Stromal cell of bone marrow (primary cell): ENCODE measurements around the gene KRT6A.
"Not testable (repeated sequence)": the region's sequence is repeated elsewhere in the genome, so short reads cannot be mapped to it uniquely, and the experiment has no call there.

Experiments
- DNase-seq: peaks from one replicate; pipeline ENCODE4 v3.0.0-alpha.2; 2012; ENCODE audit warnings: low read depth

The KRT6A gene

DNA sequence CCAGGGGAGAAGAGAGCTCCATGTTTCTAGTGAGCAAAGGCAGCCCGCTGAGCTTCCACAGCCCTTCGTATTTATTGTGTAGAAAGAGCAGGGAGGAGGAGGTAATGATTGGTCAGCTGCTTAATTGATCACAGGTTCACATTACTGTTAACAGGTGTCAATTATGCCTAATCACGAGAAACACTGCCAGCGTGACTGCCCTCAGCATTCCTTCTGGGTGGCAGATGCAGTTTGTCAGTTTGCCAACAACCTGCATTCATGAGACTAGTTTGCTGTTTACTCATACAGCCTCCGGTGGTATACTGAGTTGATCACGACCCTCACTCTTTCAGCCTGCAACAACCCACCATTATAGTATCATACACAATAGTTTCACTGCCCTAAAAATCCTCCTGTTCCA, 7.5 kb upstream of the KRT6A start:
- not testable (repeated sequence) for DNase-seq

DNA sequence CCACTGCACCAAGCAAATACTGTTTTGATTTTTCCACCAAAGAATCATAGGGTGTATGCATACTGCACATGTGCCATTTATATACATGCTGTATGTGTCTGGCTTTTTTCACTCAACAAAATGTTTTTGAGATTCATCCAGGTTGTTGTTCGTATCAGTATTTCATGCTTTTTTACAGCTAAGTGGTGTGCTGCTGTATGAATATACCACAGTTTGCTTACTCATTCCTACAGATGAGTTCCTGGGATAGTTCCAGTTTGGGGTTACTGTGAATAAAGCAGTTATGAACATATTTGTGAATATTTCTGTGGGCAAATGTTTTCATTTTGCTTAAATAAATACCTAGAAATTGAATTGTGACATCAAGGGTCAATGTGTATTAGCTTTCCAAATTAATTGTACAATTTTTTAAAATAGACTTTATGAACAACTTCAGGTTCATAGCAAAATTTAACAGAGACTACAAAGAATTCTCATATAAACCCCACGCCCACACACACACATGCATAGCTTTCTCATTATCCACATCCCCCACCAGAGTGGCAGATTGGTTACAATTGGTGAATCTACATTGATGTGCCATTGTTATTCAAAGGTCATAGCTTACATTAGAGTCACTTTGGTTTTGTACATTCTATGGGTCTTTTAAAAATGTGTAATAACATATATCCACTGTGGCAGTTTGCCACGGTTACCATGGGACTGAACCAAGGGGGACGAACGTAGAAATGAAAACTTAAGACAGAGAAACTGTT, 6.9 kb upstream of the KRT6A start:
- no peak for DNase-seq

DNA sequence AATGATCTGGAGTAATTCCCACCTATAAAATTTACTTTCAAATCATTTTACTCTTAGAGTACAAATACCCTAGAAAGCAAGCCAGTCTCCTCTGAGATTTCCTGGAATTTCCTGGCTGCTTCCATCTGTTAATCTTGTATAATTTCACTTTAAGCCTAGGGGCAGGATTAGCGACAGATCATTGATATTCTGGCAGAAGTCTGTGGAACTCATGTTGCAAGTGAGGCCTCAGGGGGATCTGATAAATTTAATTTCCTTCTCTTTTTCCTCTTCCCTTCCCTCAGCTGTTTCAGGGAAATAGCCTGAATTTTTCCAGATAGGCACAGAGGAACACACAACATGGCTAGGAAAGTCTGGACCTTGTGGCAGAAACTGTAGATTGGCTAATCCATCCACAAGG, 5.9 kb upstream of the KRT6A start:
- DNase-seq, result no peak

DNA sequence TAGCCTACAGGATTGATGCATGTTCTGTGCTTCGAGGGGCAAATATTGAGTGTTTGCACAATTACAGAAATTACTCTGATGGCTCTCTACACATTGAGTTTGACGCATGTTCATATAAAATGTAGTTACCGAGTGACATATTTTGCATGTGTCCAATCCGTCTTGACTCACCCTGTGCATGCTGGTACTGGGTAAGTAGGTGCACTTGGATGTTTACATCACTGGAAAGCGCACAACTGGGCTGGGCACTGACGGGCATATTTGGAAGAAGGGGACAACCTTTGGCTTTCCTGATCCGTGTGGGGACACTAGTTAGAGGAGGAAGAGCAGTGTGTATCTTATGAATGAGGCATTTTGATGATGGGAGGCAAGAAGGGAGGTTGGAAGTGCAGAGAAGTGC, 4.9 kb upstream of the KRT6A start:
- DNase-seq, result no peak

DNA sequence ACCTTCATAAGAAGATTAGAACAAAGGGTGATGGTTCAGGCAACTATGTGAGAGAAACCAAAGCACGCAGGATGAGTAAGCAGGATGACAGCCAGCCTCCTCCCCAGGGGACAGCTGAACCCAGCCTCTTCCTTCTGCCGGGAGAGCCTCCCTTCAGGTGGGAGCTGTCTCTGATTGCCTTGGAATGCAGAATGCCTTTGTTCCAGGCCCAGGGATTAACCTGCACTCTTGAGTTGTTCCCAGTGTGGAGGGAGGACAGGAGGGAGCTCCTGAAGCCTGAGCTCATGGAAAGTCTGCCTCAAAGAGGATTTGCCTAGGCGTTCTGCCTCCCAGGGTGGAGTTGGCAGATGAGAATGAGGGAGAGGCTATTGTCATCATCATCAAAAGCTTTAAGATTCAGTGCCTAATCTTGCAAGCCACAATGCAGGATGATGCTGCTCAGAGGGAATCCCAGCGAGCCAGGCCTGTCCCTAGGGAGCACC, 3.6 kb upstream of the KRT6A start:
- peak; percentile 55 for DNase-seq

DNA sequence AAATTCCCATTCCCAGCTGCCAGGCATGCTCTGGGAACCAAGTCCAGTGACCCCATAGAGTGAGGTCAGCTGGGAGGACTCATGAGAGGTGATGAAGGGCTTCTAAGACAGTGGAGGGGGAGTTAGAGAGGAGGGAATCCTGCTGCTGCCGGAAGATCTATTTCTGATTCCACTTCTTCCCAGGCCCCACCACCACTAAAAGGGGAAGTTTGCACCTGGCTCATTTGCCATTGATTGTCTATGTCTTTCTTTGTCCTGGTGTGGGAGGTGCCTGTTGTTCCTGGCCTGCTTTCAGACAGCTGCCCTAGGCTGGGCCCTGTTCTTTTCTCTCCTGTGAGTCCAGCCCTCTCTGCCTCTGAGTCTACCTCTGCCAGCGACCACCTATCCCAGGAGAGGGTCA, 3.0 kb upstream of the KRT6A start:
- no peak for DNase-seq

DNA sequence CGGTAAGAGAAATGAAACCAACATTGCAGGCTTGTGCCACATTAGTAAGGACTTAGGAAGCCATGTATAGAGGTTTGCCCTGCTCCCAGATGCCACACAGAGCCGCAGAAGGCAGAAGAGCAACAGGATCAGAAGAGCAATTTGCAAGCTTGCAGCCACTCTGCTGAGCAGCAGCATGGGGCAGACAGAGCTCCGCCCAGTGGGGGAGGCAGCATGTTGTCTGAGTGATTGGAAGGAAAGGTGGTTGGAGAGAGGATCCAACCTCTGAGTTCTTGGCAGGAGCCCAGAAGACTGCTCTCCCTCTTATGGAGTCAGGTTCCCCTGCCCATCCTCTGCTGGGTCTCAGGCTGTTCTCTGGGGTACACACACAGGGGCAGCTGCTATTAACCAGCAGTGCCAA, 2.3 kb upstream of the KRT6A start:
- DNase-seq, result no peak

DNA sequence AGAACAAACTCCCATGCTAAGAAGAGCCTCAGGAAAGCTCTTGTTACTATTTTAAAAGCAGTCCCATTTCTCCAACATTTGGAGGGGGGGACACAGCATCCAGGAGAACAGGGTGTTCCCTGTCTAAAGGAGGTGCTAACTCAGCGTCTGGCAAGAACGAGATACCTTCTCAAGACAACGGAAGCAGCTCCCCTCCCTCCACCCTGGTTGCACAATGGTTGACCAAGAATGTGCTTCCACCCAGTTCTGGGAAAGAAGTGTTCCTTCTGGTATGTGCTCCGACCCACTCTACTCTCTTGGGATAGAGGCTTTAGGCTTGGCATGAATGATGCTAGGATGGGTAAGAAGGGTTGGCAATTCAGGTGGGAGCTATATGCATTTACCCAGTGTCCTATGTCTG, 1.5 kb upstream of the KRT6A start:
- no peak for DNase-seq

DNA sequence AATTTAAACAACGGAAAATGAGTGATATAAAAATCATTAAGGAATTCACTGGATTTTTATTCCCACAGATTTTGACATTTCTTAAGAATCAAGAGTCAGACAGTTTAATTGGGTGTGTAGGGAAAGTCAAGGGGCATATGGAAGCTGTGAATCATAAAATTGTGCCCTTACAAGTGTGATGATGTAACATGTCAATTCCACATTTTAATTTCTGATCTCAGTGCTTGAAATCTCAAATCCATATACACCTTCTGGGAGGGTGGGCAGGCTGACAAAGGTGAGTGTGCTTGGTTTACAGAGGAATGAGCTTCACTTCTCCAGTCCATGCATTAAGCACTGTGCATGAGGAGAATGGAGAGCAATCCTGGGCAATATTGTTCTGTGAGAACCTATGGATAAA, 1.0 kb upstream of the KRT6A start:
- no peak for DNase-seq

DNA sequence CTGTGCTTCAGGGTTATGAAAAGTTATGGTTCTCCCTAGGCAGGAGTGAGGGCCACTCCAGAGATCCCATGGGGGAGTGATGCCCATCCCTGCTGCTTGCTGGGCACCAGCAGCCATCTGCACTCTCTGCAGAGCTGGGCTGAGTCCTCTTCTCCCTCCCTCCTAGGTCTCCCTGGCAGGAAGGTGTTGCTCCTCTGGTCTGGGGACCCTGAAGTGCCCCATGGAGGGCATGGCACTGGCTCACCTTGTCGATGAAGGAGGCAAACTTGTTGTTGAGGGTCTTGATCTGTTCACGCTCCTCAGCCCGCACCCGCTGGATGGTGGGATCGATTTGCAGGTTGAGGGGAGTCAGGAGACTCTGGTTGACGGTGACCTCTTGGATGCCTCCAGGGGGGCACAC, 652 bp downstream of the KRT6A start:
- DNase-seq, result not testable (repeated sequence)

DNA sequence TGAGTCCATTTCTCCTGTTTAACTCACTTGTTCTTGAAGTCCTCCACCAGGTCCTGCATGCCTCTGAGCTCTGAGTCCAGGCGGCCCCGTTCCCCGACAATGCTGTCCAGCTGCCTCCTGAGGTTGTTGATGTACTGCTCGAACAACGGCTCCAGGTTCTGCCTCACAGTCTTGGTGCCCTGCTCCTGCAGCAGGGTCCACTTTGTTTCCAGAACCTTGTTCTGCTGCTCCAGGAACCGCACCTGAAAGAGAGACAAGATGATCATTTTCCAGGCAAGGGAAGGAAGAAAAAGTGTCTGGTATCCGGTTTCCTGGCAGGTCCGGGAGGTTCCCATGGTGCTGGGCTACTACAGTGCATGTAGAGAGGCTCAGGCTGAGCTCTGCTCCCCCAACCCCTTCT, 1.6 kb downstream of the KRT6A start:
- not testable (repeated sequence) for DNase-seq

DNA sequence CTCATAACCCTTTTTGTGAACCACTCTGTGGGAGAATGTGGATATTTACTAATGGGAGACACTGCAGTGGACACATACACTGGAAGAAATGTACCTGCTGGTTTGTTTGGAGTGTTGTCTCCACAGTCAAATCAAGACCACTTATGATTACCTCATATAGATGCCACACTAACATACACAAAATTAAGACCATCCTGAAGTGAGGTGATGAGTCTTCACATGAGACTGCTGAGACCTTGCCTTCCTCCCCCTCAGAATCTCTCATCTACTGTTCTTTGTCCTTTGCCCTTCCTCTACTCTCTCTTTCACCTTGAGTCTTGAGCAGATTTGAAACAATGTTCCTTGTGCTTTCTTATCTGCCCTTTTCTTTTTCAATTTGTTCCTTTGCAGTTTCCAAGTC, 4.3 kb downstream of the KRT6A start:
- no peak for DNase-seq

DNA sequence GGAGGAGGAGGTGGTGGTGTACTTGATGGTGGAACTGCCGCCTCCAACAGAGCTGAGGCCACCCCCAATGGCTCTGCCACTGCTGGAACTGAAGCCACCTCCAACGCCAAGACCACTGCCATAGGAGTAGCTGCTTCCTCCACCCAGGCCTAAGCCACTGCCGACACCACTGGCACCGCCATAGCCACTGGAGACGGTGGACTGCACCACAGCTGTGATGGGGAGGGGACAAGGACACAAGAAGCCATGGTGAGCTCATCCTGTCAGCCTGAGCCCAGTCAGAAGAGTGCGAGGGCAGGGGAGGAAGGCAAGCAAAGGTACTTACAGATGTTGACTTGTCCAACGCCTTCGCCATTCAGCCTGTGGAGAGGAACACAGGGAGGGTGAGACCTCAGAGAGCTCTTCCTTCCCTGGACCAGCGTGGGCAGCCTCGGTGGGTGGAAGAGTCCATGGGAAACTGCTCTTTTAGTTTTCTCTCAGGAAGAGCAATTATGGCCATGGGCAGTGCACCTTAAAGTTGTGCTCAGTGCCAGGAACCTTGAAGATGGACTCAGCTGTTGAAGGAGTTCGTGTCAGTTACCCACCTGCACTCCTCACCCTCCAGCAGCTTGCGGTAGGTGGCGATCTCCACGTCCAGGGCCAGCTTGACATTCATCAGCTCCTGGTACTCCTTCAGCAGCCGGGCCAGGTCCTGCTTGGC, 5.2 kb downstream of the KRT6A start:
- not testable (repeated sequence) for DNase-seq

DNA sequence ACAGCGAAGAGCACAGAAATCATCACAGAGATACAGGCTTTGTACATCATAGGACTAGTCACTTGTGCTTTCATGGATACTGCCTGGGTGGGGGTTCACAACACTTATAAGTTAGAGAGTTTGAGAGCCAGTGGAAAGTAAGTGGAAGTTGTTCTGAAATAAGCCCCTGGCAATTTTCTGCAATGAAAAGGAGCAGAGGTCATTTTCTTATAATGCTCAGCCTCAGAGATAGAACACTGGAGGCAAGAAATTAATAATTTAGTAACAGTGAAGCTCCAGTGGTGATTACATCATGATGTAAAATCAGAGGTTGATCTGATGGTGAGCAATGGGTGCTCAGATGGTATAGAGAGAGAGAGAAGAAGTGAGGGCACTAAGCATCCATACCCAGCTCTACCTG, 5.8 kb downstream of the KRT6A start:
- no peak for DNase-seq

DNA sequence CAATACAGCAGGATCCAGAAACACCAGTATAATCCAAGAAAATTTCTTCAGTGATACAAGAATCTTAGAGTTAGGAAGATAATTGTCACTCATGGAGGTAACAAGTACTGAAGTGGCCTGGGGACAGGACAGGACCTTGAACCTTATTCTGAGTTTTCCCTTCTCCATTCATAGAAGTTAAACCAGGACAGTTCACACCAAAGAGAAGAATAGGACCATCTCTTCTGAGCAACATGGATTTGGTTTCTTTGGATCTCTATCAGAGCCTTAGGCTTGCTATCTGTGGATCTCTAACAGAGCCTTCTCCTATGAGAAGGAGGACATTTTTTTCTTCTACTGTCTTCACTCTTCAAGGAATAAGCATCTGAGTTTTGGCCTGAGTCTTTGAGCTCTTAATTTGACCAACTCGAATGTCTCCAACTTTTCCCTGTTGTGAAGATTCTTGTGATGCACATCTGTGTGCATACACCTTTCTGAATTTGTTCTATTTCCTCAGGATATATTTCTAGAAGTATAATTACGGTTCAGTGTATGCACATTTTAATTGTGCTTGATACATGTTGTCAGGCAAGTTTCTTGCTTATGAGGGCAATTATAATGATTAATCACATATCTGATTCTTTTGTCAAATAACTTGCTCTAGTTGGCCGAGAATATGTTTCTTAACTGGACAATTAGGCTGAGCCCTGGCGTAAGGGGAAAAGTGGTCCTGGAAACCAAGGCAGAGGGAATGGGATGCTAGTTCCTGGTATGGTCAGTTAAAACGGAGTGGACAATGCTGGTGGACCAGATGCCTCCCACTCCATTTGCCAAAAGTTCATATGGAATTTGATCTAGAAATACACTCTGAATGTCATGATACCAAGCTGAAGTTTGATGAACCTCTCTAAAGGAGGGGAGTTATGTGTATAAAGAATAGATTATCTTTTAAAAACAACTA, 6.6 kb downstream of the KRT6A start:
- DNase-seq, result no peak

DNA sequence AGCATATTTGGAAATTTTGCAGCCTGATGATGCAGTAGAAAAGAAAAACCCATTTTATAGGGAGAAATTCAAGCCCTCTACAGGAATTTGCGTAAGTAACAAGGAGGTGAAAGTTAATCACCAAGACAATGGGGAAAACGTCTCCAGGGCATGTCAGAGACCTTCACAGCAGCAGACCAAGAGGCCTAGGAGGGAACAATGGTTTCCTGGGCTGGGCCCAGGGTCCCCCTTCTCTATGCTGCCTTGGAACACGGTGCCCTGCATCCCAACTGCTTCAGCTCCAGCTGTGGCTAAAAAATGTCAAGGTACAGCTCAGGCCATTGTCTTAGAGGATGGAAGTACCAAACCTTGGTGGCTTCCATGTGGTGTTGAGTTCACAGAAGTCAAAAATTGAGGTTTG, 13.0 kb downstream of the KRT6A start:
- DNase-seq, result no peak

DNA sequence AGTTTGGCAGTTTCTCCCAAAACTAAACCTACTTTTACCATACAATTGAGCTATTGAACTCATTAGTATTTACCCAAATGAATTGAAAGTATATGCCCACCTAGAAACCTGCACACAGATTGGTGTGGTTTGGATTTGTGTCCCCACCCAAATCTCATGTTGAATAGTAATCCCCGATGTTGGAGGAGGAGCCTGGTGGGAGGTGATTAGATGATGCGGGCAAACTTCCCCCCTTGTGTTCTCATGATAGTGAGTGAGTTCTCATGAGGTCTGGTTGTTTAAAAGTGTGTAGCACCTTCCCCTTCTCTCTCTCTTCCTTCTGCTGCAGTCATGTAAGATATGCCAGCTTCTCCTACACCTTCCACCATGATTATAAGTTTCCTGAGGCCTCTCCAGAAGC, 15.4 kb downstream of the KRT6A start:
- no peak for DNase-seq

DNA sequence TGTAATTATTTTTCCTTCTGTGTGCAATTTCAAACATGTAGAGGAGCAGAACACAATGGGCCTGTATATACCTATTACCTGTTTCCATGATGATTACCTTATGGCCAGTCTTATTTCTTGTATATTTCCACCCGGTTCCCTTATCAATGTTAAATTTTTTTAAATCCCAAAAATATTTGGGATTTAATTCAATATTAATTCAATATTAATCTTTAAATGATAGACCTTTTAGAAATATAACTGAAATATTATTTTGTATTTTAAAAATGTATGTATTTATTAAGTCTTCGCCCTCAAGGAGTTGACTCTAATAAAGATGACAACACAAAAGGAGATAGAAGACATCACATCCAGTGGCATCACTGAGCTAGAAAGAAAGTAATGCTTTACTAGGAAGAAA, 18.8 kb downstream of the KRT6A start:
- DNase-seq, result no peak

DNA sequence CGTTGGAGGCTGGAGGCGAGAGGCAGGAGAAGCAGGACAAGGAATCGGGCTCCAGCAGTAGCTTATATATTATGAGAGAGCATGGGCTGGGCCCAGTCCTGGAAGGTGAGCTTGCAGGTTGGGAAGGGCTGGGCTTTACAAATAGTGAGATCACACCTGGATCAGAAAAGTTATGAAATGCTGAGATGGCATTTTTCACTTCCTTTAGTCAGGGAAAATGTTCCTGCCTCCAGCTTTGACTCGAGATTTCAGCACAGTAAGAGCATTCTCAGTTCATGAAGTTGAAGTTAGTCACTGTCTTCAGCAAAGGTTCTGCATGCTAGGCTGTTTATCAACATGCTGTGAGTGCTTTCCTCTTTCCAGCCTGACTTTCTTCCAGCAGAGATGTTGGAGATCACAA, 19.3 kb downstream of the KRT6A start, which contains the start of gene KRT6C:
Gene KRT6C (minus strand): TSS at position 38 of the 400 bp plus-strand sequence. CDS start 68 bp downstream, outside the sequence.
- DNase-seq, result no peak

DNA sequence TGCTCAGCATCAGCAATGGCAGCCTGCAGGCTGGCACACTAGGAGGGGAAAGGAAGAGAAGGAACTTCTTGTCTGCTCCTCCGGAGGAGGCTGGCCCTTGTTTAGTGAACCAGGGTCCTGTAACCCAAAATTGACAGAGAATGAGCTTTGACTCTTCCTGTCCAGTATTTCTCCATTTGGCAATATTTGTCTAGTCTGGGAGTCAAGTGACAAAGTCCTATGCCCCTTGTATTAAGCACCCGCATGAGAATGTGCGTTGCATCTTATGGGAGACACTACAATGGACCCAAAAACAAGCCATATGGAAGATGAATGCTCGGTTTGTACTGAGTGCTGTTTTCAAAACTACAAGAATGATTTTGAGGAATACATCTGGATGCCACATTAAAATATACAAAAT, 23.2 kb downstream of the KRT6A start:
- no peak for DNase-seq

DNA sequence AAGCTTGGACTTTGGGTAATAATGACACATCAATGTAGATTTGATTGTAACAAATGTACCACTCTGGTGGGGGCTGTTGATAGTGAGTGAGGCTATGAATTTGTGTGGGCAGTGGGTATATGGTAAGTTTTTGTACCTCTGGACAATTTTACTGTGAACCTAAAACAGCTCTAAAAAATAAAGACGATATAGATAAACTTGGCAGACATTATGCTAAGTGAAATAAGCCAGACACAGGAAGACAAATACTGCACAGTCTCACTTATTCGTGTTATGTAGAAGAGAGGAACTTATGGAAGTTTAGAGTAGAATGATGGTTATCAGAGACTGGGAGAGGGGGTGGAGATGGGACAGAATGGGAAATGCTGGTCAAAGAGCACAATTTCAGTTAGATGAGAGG, 28.2 kb downstream of the KRT6A start:
- no peak for DNase-seq

DNA sequence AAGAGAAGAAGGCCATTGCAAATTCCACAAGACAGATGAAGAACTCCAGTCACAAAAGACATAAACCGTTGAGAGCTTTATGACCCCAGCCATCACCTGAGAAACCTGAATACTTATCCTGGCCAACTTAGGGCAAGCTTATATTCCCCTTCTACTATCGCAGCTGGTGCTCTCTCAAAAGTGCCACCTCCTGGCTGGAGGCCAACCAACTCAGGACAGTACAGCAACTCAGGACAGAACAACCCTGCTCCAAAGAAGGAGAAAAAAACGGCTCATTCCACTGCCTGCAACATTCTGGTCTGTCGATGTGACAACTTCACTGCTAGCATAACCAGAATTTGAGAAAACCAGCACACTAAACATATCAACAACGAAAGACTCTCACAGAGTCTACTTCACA, 31.4 kb downstream of the KRT6A start:
- no peak for DNase-seq

DNA sequence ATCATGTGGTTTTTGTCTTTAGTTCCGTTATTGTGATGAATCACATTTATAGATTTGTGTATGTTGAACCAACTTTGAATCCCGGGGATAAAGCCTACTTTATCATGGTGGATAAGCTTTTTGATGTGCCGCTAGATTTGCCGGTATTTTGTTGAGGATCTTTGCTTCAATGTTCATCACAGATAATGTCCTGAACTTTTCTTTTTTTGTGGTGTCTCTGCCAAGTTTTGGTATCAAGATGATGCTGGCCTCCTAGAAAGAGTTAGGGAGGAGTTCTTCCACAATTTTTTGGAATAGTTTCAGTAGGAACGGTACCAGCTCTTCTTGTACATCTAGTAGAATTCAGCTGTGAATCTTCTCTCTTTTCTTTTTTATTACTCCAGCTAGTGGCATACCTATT, 34.2 kb downstream of the KRT6A start:
- no peak for DNase-seq
